SJCRH30 (cell line): Measurements from ENCODE around the gene FAM204A. TPM values are rescaled to one million over a fixed set of nuclear protein-coding genes. Genes with fewer than 3 reads are reported as not detected.

Experiments used
- DNase-seq, 2 experiments: peaks; one replicate each; pipeline ENCODE4 v3.0.0-alpha.2; 2015 to 2020
- H3K27ac ChIP-seq: fragments of 250-450 bp; sonication (Bioruptor Pico); 2 replicates; pipeline ENCODE4 v1.5.1; 2020; ENCODE audit warnings: mild to moderate bottlenecking, moderate library complexity
- H3K27me3 ChIP-seq: fragments of 250-450 bp; sonication (Bioruptor Pico); 2 replicates; pipeline ENCODE4 v1.5.1; 2020; ENCODE audit warnings: mild to moderate bottlenecking, moderate library complexity
- H3K36me3 ChIP-seq: fragments of 250-450 bp; sonication (Bioruptor Pico); 2 replicates; pipeline ENCODE4 v1.5.1; 2020; ENCODE audit warnings: mild to moderate bottlenecking, moderate library complexity
- H3K4me1 ChIP-seq: fragments of 250-450 bp; sonication (Bioruptor Pico); 2 replicates; pipeline ENCODE4 v1.5.1; 2020; ENCODE audit warnings: mild to moderate bottlenecking, moderate library complexity
- H3K4me3 ChIP-seq: fragments of 250-450 bp; sonication (Bioruptor Pico); 2 replicates; pipeline ENCODE4 v1.5.1; 2020; ENCODE audit warnings: mild to moderate bottlenecking, moderate library complexity
- H3K9me3 ChIP-seq: fragments of 250-450 bp; sonication (Bioruptor Pico); replicated peaks from 2 replicates; pipeline ENCODE4 v1.5.1; 2020; ENCODE audit warnings: mild to moderate bottlenecking, moderate library complexity
- total RNA-seq: library from RNA; depleted of rRNA; stranded (reverse); fragments of >200 nt; shearing (Covaris generic); gene quantifications from 2 replicates; pipeline ENCODE4 v1.2.3, GENCODE V29; 2014

Gene FAM204A
- total RNA-seq, 1 experiment from 2014 or later, result 59.5 TPM

GRCh38 chr10:118256825-118257570 is 85.1 kb downstream of the FAM204A start:
- Histone ChIP-seq H3K27ac (no peak overlapping the region), H3K4me3 (no peak overlapping the region), H3K36me3 (no peaks in the 10 kb centered on the region), H3K9me3 (no peaks in the 10 kb centered on the region), H3K4me1 (no peaks in the 10 kb centered on the region; the same call in 1 of the 2 replicates), H3K27me3 (no peaks in the 10 kb centered on the region; the same call in 1 of the 2 replicates)
- DNase-seq, result no peak

- Histone ChIP-seq H3K36me3 (no peaks in the 10 kb centered on the region), H3K27me3 (peaks cover 5% of the 10 kb centered on the region), H3K27ac (no peak overlapping the region), H3K4me1 (no peaks in the 10 kb centered on the region; the same call in none of the 2 replicates), H3K4me3 (no peak overlapping the region), H3K9me3 (no peaks in the 10 kb centered on the region)
- no peak for DNase-seq
Observed at GRCh38 chr10:118256209-118256608, 85.9 kb downstream of the FAM204A start.

GRCh38 chr10:118255355-118255754 is 86.8 kb downstream of the FAM204A start:
- no peak overlapping the region for H3K27ac ChIP-seq
- peaks cover 6% of the 10 kb centered on the region for H3K27me3 ChIP-seq
- no peaks in the 10 kb centered on the region for H3K9me3 ChIP-seq
- H3K36me3 ChIP-seq, result no peaks in the 10 kb centered on the region
- no peak for DNase-seq
- H3K4me3 ChIP-seq, result no peak overlapping the region
- no peaks in the 10 kb centered on the region; the same call in none of the 2 replicates for H3K4me1 ChIP-seq

- no peaks in the 10 kb centered on the region for H3K36me3 ChIP-seq
- peaks cover 6% of the 10 kb centered on the region for H3K27me3 ChIP-seq
- no peaks in the 10 kb centered on the region; the same call in none of the 2 replicates for H3K4me1 ChIP-seq
- no peak overlapping the region for H3K27ac ChIP-seq
- H3K9me3 ChIP-seq, result no peaks in the 10 kb centered on the region
- H3K4me3 ChIP-seq, result no peak overlapping the region
- DNase-seq, result no peak
Observed at GRCh38 chr10:118254654-118255053, 87.5 kb downstream of the FAM204A start.

GRCh38 chr10:118253397-118253796 is 88.7 kb downstream of the FAM204A start:
- H3K4me3 ChIP-seq, result no peak overlapping the region
- no peaks in the 10 kb centered on the region; the same call in none of the 2 replicates for H3K4me1 ChIP-seq

GRCh38 chr10:118251791-118252190 is 90.3 kb downstream of the FAM204A start:
- Histone ChIP-seq H3K27ac (no peak overlapping the region), H3K4me1 (no peaks in the 10 kb centered on the region; the same call in none of the 2 replicates), H3K36me3 (no peaks in the 10 kb centered on the region), H3K4me3 (no peak overlapping the region), H3K9me3 (no peaks in the 10 kb centered on the region), H3K27me3 (peaks cover 6% of the 10 kb centered on the region; the same call in 1 of the 2 replicates)
- DNase-seq, result peak; percentile 9 to 26

More at GRCh38 chr10:118253397-118253796, 88.7 kb downstream of the FAM204A start:
- H3K36me3 ChIP-seq, result no peaks in the 10 kb centered on the region
- no peaks in the 10 kb centered on the region for H3K9me3 ChIP-seq
- DNase-seq, result no peak
- H3K27ac ChIP-seq, result no peak overlapping the region
- peaks cover 6% of the 10 kb centered on the region for H3K27me3 ChIP-seq

- Histone ChIP-seq H3K36me3 (no peaks in the 10 kb centered on the region), H3K27me3 (peaks cover 6% of the 10 kb centered on the region; the same call in 1 of the 2 replicates), H3K4me1 (no peaks in the 10 kb centered on the region; the same call in none of the 2 replicates), H3K4me3 (no peak overlapping the region), H3K9me3 (no peaks in the 10 kb centered on the region), H3K27ac (no peak overlapping the region)
- DNase-seq, result no peak
Observed at GRCh38 chr10:118249714-118250113, 92.4 kb downstream of the FAM204A start.
